Spleen (tissue), 7 donors: ENCODE results near the gene ADGRD1.

Experiments
- CTCF ChIP-seq, 11 experiments: fragments of 200-600 bp in 7 of 11; fragments of 450-650 bp in 4 of 11; sonication (generic) in 4 of 11; IDR thresholded peaks in 8 of 11; conservative IDR thresholded peaks in 3 of 11; 1 replicate in 7 of 11; 2 replicates in 4 of 11; pipeline versions ENCODE4 v1.4.0 to v1.8.0; 2016 to 2021; ENCODE audit warnings: antibody characterized with exemption in 11 of 11, inconsistent platforms in 4 of 11, mild to moderate bottlenecking in 1 of 11
- POLR2A ChIP-seq, 3 donors: fragments of 450-650 bp; IDR thresholded peaks; one replicate each; pipeline ENCODE4 v1.5.1; 2017; ENCODE audit warnings: antibody characterized with exemption in 3 of 3, mild to moderate bottlenecking in 1 of 3
- POLR2AphosphoS5 ChIP-seq, 3 donors: sonication (generic); formaldehyde crosslinking; IDR thresholded peaks; one replicate each; pipeline ENCODE4 v1.5.1; 2017; ENCODE audit warnings: antibody characterized with exemption in 3 of 3
- donor health status: DM: no; HTN: no; CAD: no; lungs with moderate emphysema.
- donor health status: DM: no; HTN: no; CAD: no.
- donor health status: DM: no; HTN: no; CAD: no.

GRCh38 chr12:131074221-131075083 is 120.7 kb downstream of the ADGRD1 start:
- no peak for TF ChIP-seq POLR2A (IDR thresholded peaks at IDR 0.05)
- no peak for TF ChIP-seq CTCF (IDR thresholded peaks at IDR 0.05 in 8 of 11, conservative IDR thresholded peaks at IDR 0.05 in 3 of 11)
- TF ChIP-seq POLR2AphosphoS5 (IDR thresholded peaks at IDR 0.05) = no peak
